BJ (cell line): Measurements from ENCODE around the gene FCHO2. TPM values are rescaled to one million over a fixed set of nuclear protein-coding genes. Genes with fewer than 3 reads are reported as not detected.

ENCODE experiments used
- CTCF ChIA-PET: fragments of 350-600 bp; formaldehyde crosslinking; extraction: SDS; loops from one replicate; lab custom pipeline; 2021; ENCODE audit warnings: antibody characterized with exemption, inconsistent platforms; lab: Yijun Ruan, JAX
- POLR2A ChIA-PET: fragments of 300-600 bp; sonication (Branson Sonifier 250); formaldehyde crosslinking; extraction: SDS; loops from one replicate; lab custom pipeline; 2021; ENCODE audit warnings: antibody characterized with exemption; lab: Charles Lee
- DNase-seq: peaks from one replicate; pipeline ENCODE4 v3.0.0-alpha.2; 2011; ENCODE audit warnings: low read depth
- H3K27me3 ChIP-seq: 2 replicates; pipeline ENCODE4 v1.6.0; 2011; ENCODE audit warnings: low read length; ENCODE audit not compliant: control insufficient read depth, insufficient read depth
- H3K36me3 ChIP-seq: 2 replicates; pipeline ENCODE4 v1.5.1; 2011; ENCODE audit warnings: low read length; ENCODE audit not compliant: control insufficient read depth, insufficient read depth
- H3K4me3 ChIP-seq: 2 replicates; pipeline ENCODE4 v1.5.1; 2011; ENCODE audit warnings: low read depth, mild to moderate bottlenecking, control low read depth, low read length
- CTCF ChIP-seq: IDR thresholded peaks from 2 replicates; pipeline ENCODE4 v1.5.1; 2011; ENCODE audit warnings: low read depth, mild to moderate bottlenecking, control low read depth, inconsistent platforms, low read length, moderate library complexity; ENCODE audit not compliant: insufficient read depth
- polyA plus RNA-seq: library from polyadenylated mRNA; depleted of rRNA; stranded (reverse); fragments of >200 nt; gene quantifications from 2 replicates; pipeline ENCODE4 v1.2.3, GENCODE V29; 2011

Gene FCHO2
- polyA plus RNA-seq, 1 experiment: 15.7 TPM

DNA sequence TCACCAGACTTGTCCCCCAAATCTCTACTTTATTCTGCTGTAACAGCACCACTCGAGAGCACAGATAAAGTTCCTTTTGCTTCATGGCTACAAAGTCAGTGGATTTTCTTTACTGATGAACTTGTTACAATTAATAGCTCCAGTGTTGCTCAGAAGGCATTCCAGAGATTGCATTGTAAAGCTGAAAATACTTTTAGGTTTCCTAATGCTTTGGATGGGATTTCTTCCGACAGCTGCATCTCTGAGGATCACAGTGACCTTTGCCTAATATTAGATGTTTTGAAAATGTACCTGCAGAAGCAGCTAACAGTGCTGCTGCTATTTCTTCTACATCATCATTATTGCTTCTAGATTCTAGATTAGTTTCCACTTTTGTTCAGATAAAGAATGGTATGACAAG, 105.8 kb downstream of the FCHO2 start:
- no peak for TF ChIP-seq CTCF
- ChIA-PET CTCF (interaction anchor here (0.7 to 1.4 kb wide), 3 partner anchors 20 to 34 kb away, joined by 3 to 4 read pairs (median 3); no protein-coding TSS in a partner anchor), POLR2A (no interaction called here)
- Histone ChIP-seq H3K36me3 (no peaks in the 10 kb centered on the region), H3K4me3 (no peak overlapping the region), H3K27me3 (no peaks in the 10 kb centered on the region)
- DNase-seq: no peak

GRCh38 chr5:73066466-73066865, 110.6 kb downstream of the FCHO2 start:
- no peak for TF ChIP-seq CTCF
- POLR2A ChIA-PET: no interaction called here
- CTCF ChIA-PET: interaction anchor here (1.9 kb wide), 1 partner anchor 18 kb away, joined by 8 read pairs; no protein-coding TSS in a partner anchor
- Histone ChIP-seq H3K36me3 (peaks cover 3% of the 10 kb centered on the region; the same call in 1 of the 2 replicates), H3K27me3 (no peaks in the 10 kb centered on the region), H3K4me3 (no peak overlapping the region)
- DNase-seq: no peak

GRCh38 chr5:73067213-73067612, 111.4 kb downstream of the FCHO2 start:
- ChIA-PET POLR2A (no interaction called here), CTCF (interaction anchor here (0.6 to 1.9 kb wide), 2 partner anchors 17 to 418 kb away, joined by 3 to 8 read pairs; no protein-coding TSS in a partner anchor)
- Histone ChIP-seq H3K27me3 (no peaks in the 10 kb centered on the region), H3K4me3 (no peak overlapping the region), H3K36me3 (peaks cover 3% of the 10 kb centered on the region; the same call in 1 of the 2 replicates)
- TF ChIP-seq CTCF: no peak
- no peak for DNase-seq

DNA sequence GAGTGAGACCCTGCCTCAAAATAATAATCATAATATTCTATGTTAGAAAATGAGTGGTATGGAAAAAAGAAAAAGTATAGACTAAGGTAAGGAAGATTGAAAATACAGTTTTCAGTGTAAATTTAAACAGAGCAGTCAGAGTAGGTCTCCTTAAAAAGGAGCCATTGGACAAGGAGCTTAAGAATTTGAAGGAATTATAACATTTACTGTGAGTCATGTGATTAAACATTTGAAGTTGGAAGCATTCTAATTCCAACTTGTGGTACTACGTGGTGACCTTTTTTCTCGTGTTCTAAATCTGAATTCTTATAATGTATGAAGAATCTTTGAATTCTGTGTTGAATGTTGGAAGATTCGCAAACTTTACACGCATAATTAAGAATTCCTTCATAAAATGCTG, 125.3 kb downstream of the FCHO2 start:
- no peaks in the 10 kb centered on the region for H3K27me3 ChIP-seq
- no peak for TF ChIP-seq CTCF
- ChIA-PET CTCF (interaction anchor here (0.8 to 1.6 kb wide), 3 partner anchors 19 to 370 kb away, joined by 3 to 9 read pairs (median 3); no protein-coding TSS in a partner anchor), POLR2A (no interaction called here)
- H3K4me3 ChIP-seq: no peak overlapping the region
- H3K36me3 ChIP-seq: peaks cover 2% of the 10 kb centered on the region; the same call in 1 of the 2 replicates
- no peak for DNase-seq

DNA sequence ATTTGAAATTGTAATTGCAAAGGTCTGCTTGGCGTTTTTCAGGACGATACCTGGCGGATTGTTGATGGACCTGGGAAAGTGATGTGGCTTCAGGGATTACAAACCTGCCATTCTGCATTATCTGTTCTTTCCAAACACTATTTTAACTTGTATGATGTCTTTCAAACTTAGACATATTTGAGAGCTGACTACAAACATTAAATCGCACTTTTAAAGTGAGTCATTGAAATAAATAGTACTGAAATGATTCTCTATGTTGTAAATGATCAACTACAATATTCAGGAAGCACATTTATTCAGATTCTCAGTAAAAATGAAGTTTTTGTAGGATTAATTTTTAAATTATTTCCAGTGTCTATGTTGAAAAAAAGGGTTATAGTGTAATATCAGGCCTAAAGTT, 132.2 kb downstream of the FCHO2 start:
- Histone ChIP-seq H3K36me3 (no peaks in the 10 kb centered on the region; the same call in 1 of the 2 replicates), H3K27me3 (no peaks in the 10 kb centered on the region), H3K4me3 (no peak overlapping the region)
- POLR2A ChIA-PET: no interaction called here
- CTCF ChIA-PET: interaction anchor here (0.6 to 1.8 kb wide), 5 partner anchors 26 to 363 kb away, joined by 3 to 5 read pairs (median 4); no protein-coding TSS in a partner anchor
- no peak for DNase-seq
- no peak for TF ChIP-seq CTCF
